OCI-LY1 (cell line): ENCODE data around the gene GPR107.

Source experiments
- H2AFZ ChIP-seq: fragments of 200-600 bp; sonication (generic), shearing (Covaris generic); 2 replicates; pipeline ENCODE4 v1.6.0; 2014; ENCODE audit warnings: antibody characterized with exemption, mild to moderate bottlenecking, low read length
- H3F3A ChIP-seq: fragments of 200-600 bp; sonication (generic), shearing (Covaris generic); 2 replicates; pipeline ENCODE4 v1.6.0; 2014; ENCODE audit warnings: mild to moderate bottlenecking, antibody characterized with exemption, low read length, moderate library complexity; ENCODE audit not compliant: insufficient read depth
- H3K27ac ChIP-seq: fragments of 200-600 bp; sonication (generic); 2 replicates; pipeline ENCODE4 v1.5.1; 2014; ENCODE audit warnings: low read length, mixed run types, mild to moderate bottlenecking, low read depth; ENCODE audit not compliant: poor library complexity, severe bottlenecking
- H3K27me3 ChIP-seq: fragments of 200-600 bp; sonication (generic); 2 replicates; pipeline ENCODE4 v1.6.0; 2014; ENCODE audit warnings: antibody characterized with exemption, mild to moderate bottlenecking, low read length, moderate library complexity; ENCODE audit not compliant: insufficient read depth
- H3K36me3 ChIP-seq: fragments of 200-600 bp; sonication (generic); 2 replicates; pipeline ENCODE4 v1.6.1; 2014; ENCODE audit warnings: mild to moderate bottlenecking, antibody characterized with exemption, low read length, moderate library complexity, mixed read lengths; ENCODE audit not compliant: insufficient read depth
- H3K4me1 ChIP-seq: fragments of 200-600 bp; sonication (generic); 2 replicates; pipeline ENCODE4 v1.5.1; 2014; ENCODE audit warnings: mild to moderate bottlenecking, low read length, moderate library complexity; ENCODE audit not compliant: insufficient read depth, severe bottlenecking
- H3K4me2 ChIP-seq: fragments of 200-600 bp; sonication (generic), shearing (Covaris generic); 2 replicates; pipeline ENCODE4 v1.6.1; 2014; ENCODE audit warnings: low read length
- H3K4me3 ChIP-seq: fragments of 200-600 bp; sonication (generic); 2 replicates; pipeline ENCODE4 v1.5.1; 2014; ENCODE audit warnings: low read length, low read depth, mild to moderate bottlenecking, mixed read lengths; ENCODE audit not compliant: poor library complexity, severe bottlenecking
- H3K79me2 ChIP-seq: fragments of 200-600 bp; shearing (Covaris generic); 2 replicates; pipeline ENCODE4 v1.6.1; 2016; ENCODE audit warnings: mixed run types, low read length, mixed read lengths; ENCODE audit not compliant: insufficient read depth
- H3K9ac ChIP-seq: fragments of 200-600 bp; sonication (generic), shearing (Covaris generic); 2 replicates; pipeline ENCODE4 v1.6.1; 2014; ENCODE audit warnings: mild to moderate bottlenecking, low read length, mixed read lengths
- H3K9me2 ChIP-seq: fragments of 200-600 bp; sonication (generic), shearing (Covaris generic); 2 replicates; pipeline ENCODE4 v1.6.1; 2014; ENCODE audit warnings: low read depth, mild to moderate bottlenecking, low read length, mixed read lengths
- H3K9me3 ChIP-seq: fragments of 200-600 bp; shearing (Covaris generic); 2 replicates; pipeline ENCODE4 v1.6.1; 2014; ENCODE audit warnings: low read length, mixed read lengths
- H4K20me1 ChIP-seq: fragments of 200-600 bp; sonication (generic), shearing (Covaris generic); 2 replicates; pipeline ENCODE4 v1.6.0; 2016; ENCODE audit warnings: mild to moderate bottlenecking, low read length; ENCODE audit not compliant: insufficient read depth
- EZH2 ChIP-seq: fragments of 200-600 bp; sonication (generic), shearing (Covaris generic); IDR thresholded peaks from 2 replicates; pipeline ENCODE4 v1.8.0; 2017; ENCODE audit warnings: borderline replicate concordance, mixed run types, mild to moderate bottlenecking, antibody characterized with exemption, low read length, moderate library complexity, mixed read lengths
- TF ChIP-seq, protein P1 (sequence below): fragments of 200-600 bp; sonication (generic), shearing (Covaris generic); IDR thresholded peaks from 2 replicates; pipeline ENCODE4 v1.5.1; 2017; ENCODE audit warnings: mild to moderate bottlenecking, antibody characterized with exemption, low read length, moderate library complexity, mixed read lengths

The GPR107 gene

DNA sequence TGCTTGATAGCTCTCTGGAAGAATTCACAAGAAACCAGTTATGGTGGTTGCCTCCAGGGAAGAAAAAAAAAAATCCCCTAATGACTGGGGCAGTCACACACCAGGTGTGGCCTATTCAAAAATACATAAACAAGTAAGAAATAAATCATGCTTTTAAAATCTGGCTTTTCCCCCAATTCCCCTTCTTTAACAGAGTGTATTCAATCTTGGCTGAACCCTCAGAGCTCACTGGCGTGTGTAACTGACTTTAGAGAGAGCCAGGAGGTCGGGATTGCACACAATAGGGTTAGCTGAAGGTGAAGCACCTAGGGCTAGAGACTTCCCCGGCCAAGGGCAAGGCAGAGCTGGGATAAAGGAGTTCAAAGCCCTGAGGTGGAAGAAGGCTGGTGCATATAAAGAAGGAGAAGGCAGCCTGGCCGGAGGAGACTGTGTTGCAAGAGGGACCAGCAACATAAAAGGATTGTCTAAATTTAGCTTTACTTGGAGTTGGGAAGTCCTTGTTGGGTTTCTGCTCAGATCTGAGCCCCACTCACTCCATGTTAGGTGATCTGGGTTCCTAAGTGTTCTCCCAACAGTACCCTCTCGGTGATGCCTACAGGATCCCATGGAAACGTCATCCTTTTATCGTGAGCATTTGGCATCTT, 30.4 kb upstream of the GPR107 start:
- Histone ChIP-seq H3K27ac (no peak overlapping the region), H3F3A (no peaks in the 10 kb centered on the region), H3K9me3 (no peaks in the 10 kb centered on the region), H3K4me3 (no peak overlapping the region), H2AFZ (no peak overlapping the region), H3K9me2 (no peaks in the 10 kb centered on the region), H3K9ac (no peak overlapping the region), H3K4me1 (no peaks in the 10 kb centered on the region), H3K79me2 (no peaks in the 10 kb centered on the region), H3K36me3 (no peaks in the 10 kb centered on the region), H3K4me2 (no peak overlapping the region), H3K27me3 (no peaks in the 10 kb centered on the region; the same call in 1 of the 2 replicates), H4K20me1 (no peaks in the 10 kb centered on the region)
- TF ChIP-seq, protein P1, sequence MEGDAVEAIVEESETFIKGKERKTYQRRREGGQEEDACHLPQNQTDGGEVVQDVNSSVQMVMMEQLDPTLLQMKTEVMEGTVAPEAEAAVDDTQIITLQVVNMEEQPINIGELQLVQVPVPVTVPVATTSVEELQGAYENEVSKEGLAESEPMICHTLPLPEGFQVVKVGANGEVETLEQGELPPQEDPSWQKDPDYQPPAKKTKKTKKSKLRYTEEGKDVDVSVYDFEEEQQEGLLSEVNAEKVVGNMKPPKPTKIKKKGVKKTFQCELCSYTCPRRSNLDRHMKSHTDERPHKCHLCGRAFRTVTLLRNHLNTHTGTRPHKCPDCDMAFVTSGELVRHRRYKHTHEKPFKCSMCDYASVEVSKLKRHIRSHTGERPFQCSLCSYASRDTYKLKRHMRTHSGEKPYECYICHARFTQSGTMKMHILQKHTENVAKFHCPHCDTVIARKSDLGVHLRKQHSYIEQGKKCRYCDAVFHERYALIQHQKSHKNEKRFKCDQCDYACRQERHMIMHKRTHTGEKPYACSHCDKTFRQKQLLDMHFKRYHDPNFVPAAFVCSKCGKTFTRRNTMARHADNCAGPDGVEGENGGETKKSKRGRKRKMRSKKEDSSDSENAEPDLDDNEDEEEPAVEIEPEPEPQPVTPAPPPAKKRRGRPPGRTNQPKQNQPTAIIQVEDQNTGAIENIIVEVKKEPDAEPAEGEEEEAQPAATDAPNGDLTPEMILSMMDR = no peak
- no peak for TF ChIP-seq EZH2

DNA sequence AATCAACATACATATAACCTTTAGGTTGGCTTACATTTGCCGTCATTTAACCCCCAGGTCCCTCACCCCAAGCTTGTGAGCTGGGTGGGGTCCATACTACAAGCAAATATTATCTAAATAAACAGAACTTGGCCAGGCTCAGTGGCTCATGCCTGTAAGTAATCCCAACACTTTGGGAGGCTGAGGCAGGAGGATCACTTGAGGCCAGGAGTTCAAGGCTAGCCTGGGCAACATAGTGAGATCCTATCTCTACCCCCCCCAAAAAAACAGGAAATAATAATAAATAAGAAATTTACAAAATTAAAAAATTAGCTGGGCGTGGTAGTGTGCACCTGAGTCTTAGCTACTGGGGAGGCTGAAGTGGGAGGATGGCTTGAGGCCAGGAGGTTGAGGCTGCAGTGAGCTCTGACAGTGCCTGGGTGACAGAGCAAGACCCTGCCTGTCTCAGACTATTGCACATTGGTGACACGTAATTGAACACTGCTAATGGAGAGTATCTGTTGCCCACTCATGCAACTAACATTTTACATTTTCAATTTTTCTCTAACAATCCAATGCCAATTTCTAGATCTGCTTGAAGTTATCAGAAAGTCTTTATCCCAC, 29.6 kb upstream of the GPR107 start:
- no peak overlapping the region for H3K4me2 ChIP-seq
- no peaks in the 10 kb centered on the region for H3F3A ChIP-seq
- TF ChIP-seq EZH2 = no peak
- no peaks in the 10 kb centered on the region for H3K9me3 ChIP-seq
- H3K9me2 ChIP-seq = no peaks in the 10 kb centered on the region
- H3K27ac ChIP-seq = no peak overlapping the region
- H3K9ac ChIP-seq = no peak overlapping the region
- no peak overlapping the region for H2AFZ ChIP-seq
- H3K36me3 ChIP-seq = no peaks in the 10 kb centered on the region
- H3K27me3 ChIP-seq = no peaks in the 10 kb centered on the region; the same call in 1 of the 2 replicates
- no peaks in the 10 kb centered on the region for H3K4me1 ChIP-seq
- H3K79me2 ChIP-seq = no peaks in the 10 kb centered on the region
- no peak overlapping the region for H3K4me3 ChIP-seq
- H4K20me1 ChIP-seq = no peaks in the 10 kb centered on the region

DNA sequence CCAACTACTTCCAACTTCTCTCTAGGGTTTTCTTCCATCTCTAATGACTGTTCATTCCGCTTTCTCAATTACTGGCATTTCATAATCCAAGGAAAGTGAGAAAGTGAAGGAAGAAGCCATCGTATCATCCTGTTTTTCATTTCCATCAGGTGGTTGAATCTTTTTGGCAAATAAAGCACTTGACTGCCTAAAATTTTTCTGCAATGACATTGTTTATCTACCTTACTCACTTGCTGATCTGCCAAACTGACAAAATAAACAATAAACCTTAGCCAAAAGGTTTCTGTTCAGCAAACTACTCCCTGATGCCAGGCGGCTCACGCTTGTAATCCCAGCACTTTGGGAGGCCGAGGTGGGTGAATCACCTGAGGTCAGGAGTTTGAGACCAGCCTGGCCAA, 29.1 kb upstream of the GPR107 start:
- H3K79me2 ChIP-seq = no peaks in the 10 kb centered on the region
- H3K27ac ChIP-seq = no peak overlapping the region
- H3K4me3 ChIP-seq = no peak overlapping the region
- H3K4me2 ChIP-seq = no peak overlapping the region
- H3K27me3 ChIP-seq = no peaks in the 10 kb centered on the region; the same call in 1 of the 2 replicates
- H3K4me1 ChIP-seq = no peaks in the 10 kb centered on the region
- no peak overlapping the region for H3K9ac ChIP-seq
- no peak for TF ChIP-seq EZH2
- TF ChIP-seq, protein P1 = no peak
- no peaks in the 10 kb centered on the region for H4K20me1 ChIP-seq
- H3K9me3 ChIP-seq = no peaks in the 10 kb centered on the region
- no peaks in the 10 kb centered on the region for H3K36me3 ChIP-seq
- no peaks in the 10 kb centered on the region for H3F3A ChIP-seq
- no peak overlapping the region for H2AFZ ChIP-seq
- H3K9me2 ChIP-seq = no peaks in the 10 kb centered on the region
